WERI-Rb-1 (cell line): Measurements from ENCODE around the gene RHOV.

Source experiments
- DNase-seq: peaks from one replicate; pipeline ENCODE4 v3.0.0-alpha.2; 2020
- H3K27ac ChIP-seq: fragments of 250-450 bp; sonication (Bioruptor Pico); 2 replicates; pipeline ENCODE4 v1.5.1; 2020; ENCODE audit warnings: mild to moderate bottlenecking, moderate library complexity
- H3K27me3 ChIP-seq: fragments of 250-450 bp; sonication (Bioruptor Pico); 2 replicates; pipeline ENCODE4 v1.5.1; 2021; ENCODE audit warnings: mild to moderate bottlenecking, low read depth, moderate library complexity; ENCODE audit not compliant: insufficient read depth, severe bottlenecking
- H3K36me3 ChIP-seq: fragments of 250-450 bp; sonication (Bioruptor Pico); 2 replicates; pipeline ENCODE4 v1.5.1; 2020; ENCODE audit warnings: mild to moderate bottlenecking, moderate library complexity
- H3K4me3 ChIP-seq: 2 replicates; pipeline ENCODE4 v1.5.1; 2011; ENCODE audit warnings: low read depth, mild to moderate bottlenecking, control low read depth, low read length
- H3K9me3 ChIP-seq: fragments of 250-450 bp; sonication (Bioruptor Pico); 2 replicates; pipeline ENCODE4 v1.5.1; 2021; ENCODE audit warnings: mild to moderate bottlenecking, moderate library complexity; ENCODE audit not compliant: severe bottlenecking
- CTCF ChIP-seq: IDR thresholded peaks from 2 replicates; pipeline ENCODE4 v1.5.1; 2011; ENCODE audit warnings: low read depth, mild to moderate bottlenecking, control low read depth, inconsistent platforms, low read length

RHOV gene

GRCh38 chr15:40914013-40914412, 40.0 kb upstream of the RHOV start:
- Histone ChIP-seq H3K9me3 (no peaks in the 10 kb centered on the region), H3K4me3 (no peak overlapping the region), H3K27me3 (no peaks in the 10 kb centered on the region), H3K27ac (no peak overlapping the region), H3K36me3 (no peaks in the 10 kb centered on the region)
- DNase-seq: no peak
- TF ChIP-seq CTCF: no peak

GRCh38 chr15:40912478-40912877, 38.4 kb upstream of the RHOV start:
- TF ChIP-seq CTCF: no peak
- no peak overlapping the region for H3K4me3 ChIP-seq
- no peaks in the 10 kb centered on the region for H3K36me3 ChIP-seq
- no peak for DNase-seq
- no peaks in the 10 kb centered on the region for H3K9me3 ChIP-seq
- no peaks in the 10 kb centered on the region for H3K27me3 ChIP-seq
- H3K27ac ChIP-seq: peak overlapping the region; percentile 87; the same call in 1 of the 2 replicates

GRCh38 chr15:40911693-40912092, 37.7 kb upstream of the RHOV start:
- Histone ChIP-seq H3K9me3 (no peaks in the 10 kb centered on the region), H3K27ac (peak overlapping the region; percentile 87)

GRCh38 chr15:40911141-40911540, 37.1 kb upstream of the RHOV start:
- DNase-seq: peak; percentile 90
- H3K9me3 ChIP-seq: no peaks in the 10 kb centered on the region
- H3K27me3 ChIP-seq: no peaks in the 10 kb centered on the region
- H3K36me3 ChIP-seq: no peaks in the 10 kb centered on the region
- no peak overlapping the region for H3K4me3 ChIP-seq
- no peak for TF ChIP-seq CTCF
- H3K27ac ChIP-seq: peak overlapping the region; percentile 87

More at GRCh38 chr15:40911693-40912092, 37.7 kb upstream of the RHOV start:
- DNase-seq: no peak
- Histone ChIP-seq H3K4me3 (no peak overlapping the region), H3K27me3 (no peaks in the 10 kb centered on the region), H3K36me3 (no peaks in the 10 kb centered on the region)
- no peak for TF ChIP-seq CTCF

- no peak overlapping the region for H3K4me3 ChIP-seq
- H3K27ac ChIP-seq: peak overlapping the region; percentile 87
- no peaks in the 10 kb centered on the region for H3K9me3 ChIP-seq
- H3K36me3 ChIP-seq: peaks cover 2% of the 10 kb centered on the region
- DNase-seq: no peak
- no peaks in the 10 kb centered on the region for H3K27me3 ChIP-seq
- no peak for TF ChIP-seq CTCF
Observed at GRCh38 chr15:40909662-40910630, 35.9 kb upstream of the RHOV start.
